ENCODE data around the gene CFD.
"Not testable (repeated sequence)": the region's sequence is repeated elsewhere in the genome, so short reads cannot be mapped to it uniquely, and the experiment has no call there.

The CFD gene

DNA sequence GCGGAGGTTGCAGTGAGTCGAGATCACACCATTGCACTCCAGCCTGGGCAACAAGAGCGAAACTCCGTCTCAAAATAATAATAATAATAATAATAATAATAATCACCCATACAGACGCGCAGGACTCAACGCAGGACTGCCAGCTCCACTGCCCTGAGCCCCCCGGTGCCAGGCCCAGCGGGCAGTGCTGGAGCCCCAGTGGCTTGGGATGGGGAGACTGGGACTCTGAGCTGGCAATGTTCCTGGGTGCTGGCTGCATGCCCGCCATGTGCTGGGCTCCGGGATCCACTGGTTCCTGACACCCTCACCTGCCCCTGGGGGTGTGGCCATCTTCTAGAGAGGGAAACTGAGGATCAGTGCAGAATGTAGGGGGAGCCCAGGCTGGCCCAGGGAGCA, 32.2 kb upstream of the CFD start:
- DNase-seq = no peak

DNA sequence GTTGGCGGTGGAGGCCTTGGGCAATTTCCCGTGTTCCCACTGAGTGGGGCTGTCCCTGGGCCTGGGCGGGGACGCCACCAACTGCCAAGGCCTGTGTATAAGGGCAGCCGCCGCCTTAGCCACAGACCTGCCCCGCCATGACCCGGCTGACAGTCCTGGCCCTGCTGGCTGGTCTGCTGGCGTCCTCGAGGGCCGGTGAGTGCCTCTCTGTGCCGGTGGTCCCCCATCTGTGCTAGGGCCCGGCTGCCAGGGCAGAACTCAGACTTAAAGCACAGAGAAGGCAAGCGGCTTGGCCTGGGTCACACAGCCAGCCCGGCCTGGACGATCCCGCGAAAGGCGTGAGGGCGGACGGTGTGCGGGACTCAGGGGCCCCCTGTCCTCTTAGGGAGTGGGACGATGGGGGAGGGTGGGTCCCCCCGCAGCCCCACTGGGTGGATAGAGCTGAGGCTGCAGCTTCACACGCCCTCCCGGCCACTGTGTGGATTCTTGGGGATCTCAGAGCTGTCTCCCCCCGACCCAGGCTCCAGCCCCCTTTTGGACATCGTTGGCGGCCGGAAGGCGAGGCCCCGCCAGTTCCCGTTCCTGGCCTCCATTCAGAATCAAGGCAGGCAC, 31.6 kb upstream of the CFD start, which contains the start of gene AZU1:
TSS of gene AZU1 (plus strand) at position 128 of the 612 bp plus-strand sequence. CDS start at position 138, 10 bp downstream.
- no peak for DNase-seq

DNA sequence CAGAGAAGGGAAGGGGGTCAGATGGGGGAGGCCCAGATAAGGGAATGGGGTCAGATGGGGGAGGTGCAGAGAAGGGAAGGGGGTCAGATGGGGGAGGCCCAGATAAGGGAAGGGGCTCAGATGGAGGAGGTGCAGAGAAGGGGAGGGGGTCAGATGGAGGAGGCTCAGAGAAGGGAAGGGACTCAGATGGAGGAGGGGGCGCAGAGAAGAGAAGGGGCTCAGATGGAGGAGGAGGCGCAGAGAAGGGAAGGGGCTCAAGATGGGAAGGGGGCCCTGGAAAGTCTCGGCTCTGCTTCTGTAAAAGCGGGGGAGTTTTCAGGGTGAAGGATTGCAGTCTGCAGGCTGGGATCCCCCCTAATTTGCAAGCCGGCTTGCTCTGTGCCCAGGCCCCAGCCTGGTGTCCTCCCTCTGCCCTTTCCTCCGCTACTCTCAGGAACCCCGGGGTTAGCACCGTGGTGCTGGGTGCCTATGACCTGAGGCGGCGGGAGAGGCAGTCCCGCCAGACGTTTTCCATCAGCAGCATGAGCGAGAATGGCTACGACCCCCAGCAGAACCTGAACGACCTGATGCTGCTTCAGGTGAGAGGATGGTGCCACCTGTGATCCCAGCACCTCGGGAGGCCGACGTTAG, 30.2 kb upstream of the CFD start:
- DNase-seq = no peak

DNA sequence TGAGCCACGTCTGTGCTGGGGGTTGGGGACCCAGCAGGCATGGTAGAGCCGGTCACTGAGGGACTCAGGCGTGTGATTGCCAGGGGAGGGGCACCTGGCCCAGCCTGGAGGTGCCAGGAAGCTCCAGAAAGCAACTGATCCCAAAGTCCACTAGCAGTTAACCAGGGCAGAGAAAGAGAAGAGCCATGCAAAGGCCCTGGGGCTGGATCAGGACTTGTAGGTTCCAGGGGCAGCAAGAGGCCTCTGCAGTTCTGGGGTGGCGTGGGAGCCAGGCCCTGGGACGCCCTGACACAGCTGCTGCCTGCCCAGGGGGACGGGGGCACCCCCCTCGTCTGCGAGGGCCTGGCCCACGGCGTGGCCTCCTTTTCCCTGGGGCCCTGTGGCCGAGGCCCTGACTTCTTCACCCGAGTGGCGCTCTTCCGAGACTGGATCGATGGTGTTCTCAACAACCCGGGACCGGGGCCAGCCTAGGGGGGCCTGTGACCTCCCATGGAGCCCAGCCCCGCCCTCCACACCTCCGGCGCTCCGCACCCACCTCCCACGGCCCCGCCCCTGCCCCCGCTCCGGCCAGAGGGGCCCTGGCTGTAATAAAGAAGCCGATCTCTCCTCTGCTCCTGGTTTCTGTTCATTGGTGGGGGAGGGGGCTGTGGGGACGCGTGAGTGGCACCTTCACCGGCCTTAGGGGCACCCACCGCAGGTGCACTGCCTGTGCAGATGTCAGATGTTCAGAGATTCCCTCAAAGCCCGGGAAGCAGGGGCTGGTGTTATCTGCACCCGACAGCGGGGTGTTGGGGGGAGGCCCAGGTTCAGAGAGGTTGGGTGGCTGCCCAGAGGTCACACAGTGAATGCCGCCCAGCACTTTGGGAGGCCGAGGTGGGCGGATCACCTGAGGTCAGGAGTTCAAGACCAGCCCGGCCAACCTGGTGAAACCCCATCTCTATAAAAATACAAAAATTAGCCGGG, 27.8 kb upstream of the CFD start:
- DNase-seq = no peak

DNA sequence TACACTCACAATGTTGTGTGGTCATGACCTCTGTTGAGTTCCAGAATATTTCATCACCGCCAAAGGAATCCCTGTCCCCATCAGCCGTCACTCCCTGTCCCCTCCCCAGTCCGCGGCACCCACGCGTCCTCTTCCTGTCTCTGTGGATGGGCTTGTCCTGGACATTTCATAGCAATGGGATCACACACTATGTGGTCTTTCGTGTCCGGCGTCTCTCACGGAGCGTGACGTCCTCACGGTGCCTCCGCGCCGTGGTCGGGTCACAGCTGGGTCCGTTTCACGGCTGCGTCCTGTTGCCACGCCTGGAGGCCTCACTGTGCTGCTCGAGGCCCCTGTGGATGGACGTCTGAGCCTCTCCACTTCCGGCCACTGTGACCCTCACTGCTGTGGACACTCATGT, 25.2 kb upstream of the CFD start:
- DNase-seq = no peak

DNA sequence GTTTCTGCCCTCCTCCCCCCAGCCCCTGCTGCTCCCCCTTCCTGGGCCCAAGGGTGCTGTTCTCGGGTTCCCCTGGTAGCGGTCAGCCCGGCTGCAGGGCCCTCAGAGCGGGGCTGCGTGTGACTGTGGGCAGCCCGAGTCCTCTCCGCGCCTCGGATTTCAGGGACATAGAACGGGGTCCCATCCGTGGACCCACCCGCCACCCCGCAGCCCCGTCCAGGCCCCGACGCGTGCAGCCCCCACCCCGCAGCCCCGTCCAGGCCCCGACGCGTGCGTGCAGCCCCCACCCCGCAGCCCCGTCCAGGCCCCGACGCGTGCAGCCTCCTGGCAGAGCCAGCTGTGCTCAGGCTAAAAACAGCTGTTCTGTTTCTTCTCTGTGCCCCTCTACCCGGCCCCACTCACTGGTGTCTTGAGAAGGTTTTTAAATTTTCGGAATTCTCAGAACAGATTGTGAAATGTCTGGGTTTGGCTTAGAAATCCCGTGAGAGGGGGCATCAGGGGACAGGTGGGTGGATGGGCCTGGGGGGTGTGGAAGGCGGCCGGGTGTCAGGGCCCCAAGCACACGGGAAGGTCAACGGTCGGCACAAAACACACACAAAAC, 24.2 kb upstream of the CFD start:
- DNase-seq = no peak

DNA sequence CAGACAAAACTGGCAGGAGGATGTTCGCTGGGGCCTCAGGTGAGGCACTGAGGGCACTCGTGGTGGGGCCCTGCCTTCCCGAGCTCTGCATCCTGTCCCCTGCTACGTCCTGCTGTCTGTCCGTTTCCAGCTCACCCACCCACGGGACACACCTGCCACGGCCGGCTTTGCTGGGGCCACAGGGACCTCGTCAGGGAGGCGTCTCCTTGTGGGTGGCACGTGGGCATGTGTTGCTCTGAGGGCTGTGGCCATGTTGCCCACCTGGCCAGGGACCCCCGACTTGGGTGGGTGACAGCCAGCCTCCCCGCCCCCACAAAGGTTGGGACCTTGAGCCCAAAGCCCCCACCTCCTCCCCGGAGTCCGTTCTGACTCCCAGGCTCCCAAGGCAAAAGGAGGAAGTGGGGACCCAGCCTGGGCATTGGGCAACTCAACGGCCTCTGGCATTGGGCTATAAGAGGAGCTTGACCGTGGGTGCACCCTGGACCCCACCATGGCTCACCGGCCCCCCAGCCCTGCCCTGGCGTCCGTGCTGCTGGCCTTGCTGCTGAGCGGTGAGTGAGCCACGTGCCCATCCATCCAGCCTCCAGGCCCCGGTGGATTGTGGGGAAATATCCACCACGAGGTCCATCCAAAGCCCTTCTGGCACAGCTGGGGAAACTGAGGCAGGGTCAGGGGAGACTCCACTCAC, 18.8 kb upstream of the CFD start, which contains the start of gene PRTN3:
TSS of gene PRTN3 (plus strand) at position 481 of the 688 bp plus-strand sequence. CDS start at position 491, 10 bp downstream.
- no peak for DNase-seq

DNA sequence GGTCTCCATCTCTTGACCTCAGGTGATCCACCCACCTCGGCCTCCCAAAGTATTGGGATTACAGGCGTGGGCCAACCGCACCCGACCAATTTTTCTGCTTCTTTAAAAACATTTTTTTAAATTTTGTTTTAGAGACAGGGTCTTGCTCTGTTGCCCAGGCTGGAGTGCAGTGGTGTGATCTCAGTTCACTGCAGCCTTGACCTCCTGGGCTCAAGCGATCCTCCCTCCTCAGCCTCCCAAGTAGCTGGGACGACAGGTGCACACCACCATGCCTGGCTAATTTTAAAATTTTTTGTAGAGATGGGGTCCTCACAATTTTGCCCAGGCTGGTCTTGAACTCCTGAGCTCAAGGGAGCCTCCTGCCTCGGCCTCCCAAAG, 16.7 kb upstream of the CFD start:
- DNase-seq = not testable (repeated sequence)

DNA sequence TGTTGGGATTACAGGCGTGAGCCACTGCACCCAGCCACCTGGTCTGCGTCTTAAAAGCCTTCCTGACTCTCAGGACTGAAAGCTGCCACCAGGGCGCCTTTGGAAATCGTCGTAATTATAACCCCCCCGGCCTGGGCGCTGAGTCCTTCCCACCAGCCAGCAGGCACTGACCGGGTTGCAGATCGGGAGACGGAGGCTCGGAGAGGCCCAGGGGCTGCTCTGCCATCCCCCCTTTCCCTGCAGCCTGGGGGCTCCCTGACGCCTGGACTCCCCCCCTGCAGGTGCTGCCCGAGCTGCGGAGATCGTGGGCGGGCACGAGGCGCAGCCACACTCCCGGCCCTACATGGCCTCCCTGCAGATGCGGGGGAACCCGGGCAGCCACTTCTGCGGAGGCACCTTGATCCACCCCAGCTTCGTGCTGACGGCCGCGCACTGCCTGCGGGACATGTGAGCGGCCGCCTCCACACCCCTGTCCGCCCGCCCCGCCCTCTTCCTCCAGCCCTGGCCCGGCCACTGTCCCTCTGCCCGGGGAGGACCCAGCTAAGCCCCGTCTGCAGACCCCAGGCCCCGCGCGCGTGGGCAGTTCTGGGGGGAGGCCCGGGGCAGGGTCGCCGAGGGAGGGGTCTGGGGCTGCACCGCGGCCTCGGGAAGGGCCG, 16.2 kb upstream of the CFD start:
- DNase-seq = no peak

DNA sequence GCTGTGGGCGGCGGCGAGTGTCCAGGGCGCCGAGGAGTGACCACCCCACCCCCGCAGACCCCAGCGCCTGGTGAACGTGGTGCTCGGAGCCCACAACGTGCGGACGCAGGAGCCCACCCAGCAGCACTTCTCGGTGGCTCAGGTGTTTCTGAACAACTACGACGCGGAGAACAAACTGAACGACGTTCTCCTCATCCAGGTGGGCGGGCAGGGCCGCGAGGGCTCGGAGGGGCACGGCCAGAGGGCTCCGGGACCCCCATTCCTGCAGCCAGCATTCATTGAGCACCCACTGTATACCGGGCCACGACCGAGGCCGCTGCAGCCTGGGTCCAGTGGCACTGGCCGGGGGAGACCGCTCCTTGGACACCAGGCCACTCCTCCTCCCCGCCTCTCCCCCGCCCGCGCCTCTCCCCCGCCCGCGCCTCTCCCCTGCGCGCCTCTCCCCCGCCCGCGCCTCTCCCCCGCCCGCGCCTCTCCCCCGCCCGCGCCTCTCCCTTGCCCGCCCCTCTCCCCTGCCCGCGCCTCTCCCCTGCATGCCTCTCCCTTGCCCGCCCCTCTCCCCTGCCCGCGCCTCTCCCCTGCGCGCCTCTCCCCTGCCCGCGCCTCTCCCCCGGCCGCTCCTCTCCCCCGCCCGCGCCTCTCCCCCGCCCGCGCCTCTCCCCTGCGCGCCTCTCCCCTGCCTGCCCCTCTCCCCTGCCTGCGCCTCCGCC, 15.5 kb upstream of the CFD start:
- DNase-seq = no peak

DNA sequence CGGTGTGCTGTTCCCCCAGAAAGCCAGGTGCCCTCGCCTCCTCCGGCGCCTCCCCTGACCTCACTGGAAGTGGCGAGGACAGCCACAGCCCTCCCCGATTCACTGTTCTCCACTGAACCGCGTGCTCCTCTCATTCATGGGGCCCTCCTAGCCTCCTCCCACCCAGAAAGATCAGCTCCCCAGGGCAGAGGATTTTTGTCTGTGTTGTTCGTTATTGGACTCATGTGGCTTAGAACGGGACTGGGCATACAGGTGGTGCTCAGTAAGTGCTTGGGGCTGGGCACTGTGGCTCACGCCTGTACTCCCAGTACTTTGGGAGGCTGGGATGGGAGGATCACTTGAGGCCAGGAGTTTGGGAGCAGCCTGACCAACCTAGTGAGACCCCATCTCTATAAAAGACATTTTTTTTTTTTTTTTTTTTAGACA, 14.9 kb upstream of the CFD start:
- DNase-seq = no peak

DNA sequence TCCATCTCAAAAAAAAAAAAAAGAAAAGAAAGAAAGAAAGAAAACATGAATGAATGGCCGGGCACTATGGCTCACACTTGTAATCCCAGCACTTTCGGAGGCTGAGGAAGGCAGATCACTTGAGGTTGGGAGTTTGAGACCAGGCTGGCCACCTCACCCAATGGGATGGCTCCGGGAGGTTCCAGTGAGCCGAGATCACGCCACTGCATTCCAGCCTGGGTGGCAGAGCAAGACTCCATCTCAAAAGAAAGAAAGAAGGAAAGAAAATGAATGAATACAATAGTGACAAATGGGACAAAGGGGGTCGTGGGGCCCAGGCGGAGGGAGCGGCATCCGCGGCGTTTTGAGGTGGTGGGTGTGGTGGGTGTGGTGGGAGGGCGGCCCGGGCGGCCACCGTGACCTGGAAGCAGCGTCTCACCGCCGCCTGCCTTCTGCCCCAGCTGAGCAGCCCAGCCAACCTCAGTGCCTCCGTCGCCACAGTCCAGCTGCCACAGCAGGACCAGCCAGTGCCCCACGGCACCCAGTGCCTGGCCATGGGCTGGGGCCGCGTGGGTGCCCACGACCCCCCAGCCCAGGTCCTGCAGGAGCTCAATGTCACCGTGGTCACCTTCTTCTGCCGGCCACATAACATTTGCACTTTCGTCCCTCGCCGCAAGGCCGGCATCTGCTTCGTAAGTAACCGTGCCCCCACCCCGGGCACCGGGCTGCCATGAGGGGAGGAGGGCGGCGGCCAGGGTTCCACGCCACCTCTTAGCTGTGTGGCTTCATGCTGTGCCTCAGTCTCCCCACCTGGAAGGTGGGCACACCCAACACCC, 13.6 kb upstream of the CFD start:
- no peak for DNase-seq

DNA sequence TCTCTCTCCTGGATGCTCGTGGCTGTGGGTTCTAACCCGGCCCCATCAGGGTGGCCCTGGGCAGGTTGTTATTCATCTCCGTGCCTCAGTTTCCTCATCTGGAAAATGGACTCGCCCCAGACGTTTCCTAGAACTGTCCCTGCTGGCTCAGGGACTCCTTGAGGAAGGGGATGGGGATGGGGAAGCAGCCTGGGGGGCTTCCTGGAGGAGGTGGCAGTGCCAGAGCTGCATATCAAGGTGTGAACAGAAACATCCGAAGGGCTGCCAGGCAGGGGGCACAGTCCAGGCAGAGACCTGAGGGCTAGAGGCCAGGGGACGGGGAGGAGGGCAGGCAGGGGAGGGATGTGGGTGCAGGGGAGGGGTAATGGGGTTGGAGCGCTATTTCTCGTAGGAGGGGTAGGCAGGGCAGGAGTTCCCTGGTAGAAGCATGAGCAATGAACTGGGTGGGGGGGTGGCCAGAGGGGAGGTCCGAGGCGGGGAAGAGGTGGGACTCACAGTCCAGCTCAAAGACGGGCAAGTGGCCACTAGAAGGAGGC, 11.0 kb upstream of the CFD start:
- DNase-seq = peak; percentile 14

DNA sequence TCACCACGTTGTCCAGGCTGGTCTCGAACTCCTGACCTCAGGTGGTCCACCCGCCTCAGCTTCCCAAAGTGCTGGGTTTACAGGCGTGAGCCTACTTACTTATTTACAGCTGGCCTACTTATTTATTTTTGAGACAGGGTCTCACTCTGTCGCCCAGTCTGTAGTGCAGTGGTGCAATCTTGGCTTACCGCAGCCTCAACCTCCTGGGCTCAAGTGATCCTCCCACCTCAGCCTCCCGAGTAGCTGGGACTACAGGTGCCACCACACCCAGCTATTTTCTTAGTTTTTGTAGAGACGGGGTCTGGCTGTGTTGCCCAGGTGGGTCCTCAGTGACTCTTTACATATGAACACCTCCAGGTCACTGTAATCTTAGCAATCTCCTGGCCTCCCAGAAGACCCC, 10.3 kb upstream of the CFD start:
- DNase-seq = not testable (repeated sequence)

DNA sequence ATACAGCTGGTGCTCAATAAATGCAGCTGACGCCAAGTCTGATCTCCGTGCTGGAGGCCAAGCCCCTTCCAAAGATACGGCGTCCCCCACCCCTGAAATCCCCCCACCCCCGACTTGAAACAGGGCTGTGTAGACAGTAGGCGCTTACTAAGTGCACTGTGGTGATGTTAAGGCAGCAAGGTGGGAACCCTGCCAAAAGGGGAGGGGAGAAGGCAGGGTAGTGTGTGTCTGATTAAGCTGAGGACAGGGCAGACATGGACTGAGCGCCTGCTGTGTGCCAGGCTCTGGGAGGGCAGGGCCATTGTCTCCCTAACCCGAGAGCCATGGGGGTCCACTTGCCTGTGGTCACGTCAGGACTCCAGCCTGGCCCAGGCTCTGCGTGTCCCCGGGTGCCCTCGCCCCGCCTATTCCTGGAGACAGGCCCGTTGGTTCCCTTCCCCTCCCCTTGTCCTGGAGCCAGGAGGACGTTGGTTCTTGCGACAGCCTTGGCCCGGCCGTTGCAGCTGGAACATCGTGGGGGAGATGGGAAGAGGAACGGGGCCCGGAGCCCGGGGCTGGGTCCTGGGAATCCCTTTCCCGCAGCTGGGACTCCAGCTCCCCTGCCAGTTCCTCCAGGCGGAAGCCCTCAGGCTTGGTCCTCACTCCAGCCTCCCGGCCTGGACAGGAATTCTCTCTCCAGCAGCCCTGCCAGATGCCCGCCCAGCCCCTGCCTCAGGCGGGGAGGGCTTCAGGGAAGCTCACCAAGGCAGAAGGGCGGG, 9.1 kb upstream of the CFD start:
- DNase-seq = peak; percentile 64

DNA sequence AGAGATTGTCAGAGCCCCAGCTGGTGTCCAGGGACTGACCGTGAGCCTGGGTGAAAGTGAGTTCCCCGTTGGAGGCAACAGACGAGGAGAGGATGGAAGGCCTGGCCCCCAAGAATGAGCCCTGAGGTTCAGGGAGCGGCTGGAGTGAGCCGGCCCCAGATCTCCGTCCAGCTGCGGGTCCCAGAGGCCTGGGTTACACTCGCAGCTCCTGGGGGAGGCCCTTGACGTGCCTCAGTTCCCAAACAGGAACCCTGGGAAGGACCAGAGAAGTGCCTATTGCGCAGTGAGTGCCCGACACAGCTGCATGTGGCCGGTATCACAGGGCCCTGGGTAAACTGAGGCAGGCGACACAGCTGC, 8.5 kb upstream of the CFD start:
- DNase-seq = no peak

DNA sequence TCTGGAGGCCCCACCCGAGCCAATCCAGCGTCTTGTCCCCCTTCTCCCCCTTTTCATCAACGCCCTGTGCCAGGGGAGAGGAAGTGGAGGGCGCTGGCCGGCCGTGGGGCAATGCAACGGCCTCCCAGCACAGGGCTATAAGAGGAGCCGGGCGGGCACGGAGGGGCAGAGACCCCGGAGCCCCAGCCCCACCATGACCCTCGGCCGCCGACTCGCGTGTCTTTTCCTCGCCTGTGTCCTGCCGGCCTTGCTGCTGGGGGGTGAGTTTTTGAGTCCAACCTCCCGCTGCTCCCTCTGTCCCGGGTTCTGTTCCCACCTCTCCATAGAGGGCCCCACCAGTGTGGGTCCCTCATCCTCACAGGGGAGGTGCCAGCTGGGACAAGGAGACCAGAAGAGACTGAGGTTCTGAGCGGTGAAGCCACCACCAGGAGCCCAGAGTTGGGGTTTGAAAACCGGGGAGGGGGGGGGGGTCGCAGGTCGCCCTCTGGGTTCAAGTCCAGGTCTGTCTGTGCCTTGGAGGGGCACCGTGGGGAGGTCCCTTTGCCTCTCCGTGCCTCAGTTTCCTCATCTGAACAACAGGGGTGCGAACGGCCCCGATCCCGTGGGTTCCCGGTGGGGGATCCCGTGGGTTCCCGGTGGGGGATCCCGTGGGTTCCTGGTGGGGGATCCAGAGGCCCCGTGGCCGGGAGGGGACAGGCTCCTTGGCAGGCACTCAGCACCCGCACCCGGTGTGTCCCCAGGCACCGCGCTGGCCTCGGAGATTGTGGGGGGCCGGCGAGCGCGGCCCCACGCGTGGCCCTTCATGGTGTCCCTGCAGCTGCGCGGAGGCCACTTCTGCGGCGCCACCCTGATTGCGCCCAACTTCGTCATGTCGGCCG, 7.1 kb upstream of the CFD start, which contains the start of gene ELANE:
TSS of gene ELANE (plus strand) at position 168 of the 878 bp plus-strand sequence. CDS start at position 194, 26 bp downstream.
- DNase-seq = no peak

DNA sequence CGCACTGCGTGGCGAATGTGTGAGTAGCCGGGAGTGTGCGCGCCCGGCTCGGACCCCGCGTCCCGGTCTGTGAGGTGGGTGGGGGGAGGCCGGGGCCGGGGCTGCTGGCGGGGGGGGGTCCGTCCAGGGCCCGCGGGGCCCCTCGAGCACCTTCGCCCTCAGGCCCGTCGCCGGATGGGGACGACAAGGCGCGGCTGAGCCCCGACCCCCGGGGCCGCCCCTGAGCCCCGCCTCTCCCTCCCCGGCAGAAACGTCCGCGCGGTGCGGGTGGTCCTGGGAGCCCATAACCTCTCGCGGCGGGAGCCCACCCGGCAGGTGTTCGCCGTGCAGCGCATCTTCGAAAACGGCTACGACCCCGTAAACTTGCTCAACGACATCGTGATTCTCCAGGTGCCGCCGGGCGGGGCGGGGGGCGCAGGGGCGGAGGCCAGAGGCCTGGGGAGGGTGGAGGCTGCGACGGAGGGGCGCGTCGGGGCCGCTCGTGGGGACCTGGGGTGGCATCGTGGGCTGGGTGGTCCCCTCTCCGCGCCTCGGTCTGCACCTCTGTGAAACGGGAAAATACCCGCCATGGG, 6.4 kb upstream of the CFD start:
- DNase-seq = no peak

Measured in OCI-M1 (cell line).